ENCODE results near the gene PRKACA.

Gene PRKACA

DNA sequence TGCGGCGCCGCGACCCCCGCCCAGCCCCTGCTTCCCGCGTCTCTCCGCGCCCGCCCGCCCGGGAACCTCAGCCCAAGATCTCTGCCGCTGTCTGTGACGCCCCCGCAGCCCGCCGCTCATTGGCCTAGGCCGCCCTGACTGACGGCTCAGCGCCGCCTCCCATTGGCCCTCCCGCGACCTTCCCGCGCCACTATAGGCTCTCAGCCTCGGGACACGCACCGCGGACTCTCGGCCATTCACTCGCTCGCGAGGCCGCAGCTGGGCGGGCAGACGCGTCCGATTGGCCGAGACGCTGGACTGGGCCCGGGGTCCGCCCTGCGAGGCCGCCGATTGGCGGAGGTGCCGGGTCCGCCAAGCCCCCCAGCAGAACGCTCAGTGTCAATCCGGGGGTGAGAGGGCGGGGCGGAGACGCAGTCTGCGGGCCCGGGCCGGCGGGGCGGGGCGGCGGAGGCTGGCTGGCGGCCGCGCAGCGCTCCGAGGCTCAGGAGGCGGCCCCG lies at the start of gene PRKACA:
Gene PRKACA (minus strand): TSS at position 95 of the 497 bp plus-strand sequence. CDS start 215 bp downstream, outside the sequence.
- DNase-seq (ENCODE audit: insufficient read length, low spot score) = peak; percentile 99
- FAIRE-seq = peak; percentile 98

DNA sequence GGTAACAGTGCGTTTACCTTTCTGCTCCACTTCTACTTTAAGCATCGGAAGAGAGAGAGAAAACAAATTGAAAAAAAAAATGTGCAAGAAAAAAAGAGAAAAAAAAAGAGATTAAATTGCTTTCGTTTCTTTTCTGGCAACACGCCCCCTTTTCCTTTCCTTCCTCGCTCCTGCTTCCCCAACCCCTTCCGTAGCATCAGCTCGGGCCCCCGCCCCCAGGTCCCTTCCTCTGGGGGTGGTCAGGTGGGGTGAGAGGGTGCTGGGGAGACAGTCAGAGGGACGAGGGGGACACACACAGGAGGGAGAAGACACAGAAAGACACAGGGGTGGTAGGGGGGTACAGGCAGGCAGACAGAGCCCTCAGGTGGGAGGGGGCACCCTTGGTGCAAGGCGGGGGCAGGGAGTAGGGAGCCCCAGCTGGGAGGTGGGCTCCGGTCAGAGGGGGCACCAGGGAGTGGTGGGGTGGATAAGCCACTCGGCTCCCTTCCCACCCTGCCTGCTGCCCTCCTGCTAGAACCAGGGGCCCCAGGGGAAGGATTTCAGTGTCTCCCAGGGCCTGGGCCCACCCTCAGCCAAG lies 49.5 kb upstream of the PRKACA start:
- no peak for FAIRE-seq
- DNase-seq (ENCODE audit: insufficient read length, low spot score) = no peak

DNA sequence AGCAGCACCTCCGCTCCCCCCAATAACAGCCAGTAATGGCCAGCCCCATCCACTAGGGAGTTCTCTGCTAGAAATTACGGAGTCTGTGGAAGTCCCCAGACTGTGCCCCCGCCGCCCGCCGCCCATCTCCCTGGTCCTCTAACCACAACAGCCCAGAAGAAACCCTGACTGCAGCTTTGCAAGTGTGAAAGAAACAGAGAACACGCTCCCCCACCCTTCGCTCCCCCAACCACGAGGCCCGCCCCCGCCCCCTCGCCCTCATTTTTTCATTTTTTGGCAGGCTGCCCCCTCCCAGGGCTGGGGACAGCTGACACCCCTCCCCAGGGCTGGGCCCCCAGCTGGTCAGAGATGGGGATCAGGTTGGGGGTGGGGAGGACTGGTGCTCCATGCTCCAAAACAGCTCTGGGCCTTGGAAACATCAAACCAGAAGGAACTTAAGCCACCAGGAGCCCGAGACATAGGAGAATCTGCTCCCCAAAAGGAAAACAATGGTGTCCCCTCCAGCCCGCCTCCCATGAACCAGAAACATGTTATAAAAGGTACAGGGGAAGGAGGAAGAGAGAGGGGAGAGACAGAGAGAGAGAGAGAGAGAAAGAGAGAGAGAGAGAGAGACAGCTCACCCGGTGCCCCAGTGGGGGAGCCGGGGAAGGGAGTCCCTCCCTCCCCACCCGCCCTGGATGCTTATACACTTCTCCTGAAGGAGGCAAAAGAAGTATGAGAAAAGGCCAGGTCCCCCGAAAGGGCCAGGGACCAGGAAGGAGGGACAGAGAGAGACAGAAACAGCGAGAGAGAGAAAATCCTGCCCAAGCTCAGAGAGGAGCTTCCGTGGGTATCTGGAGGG lies 48.6 kb upstream of the PRKACA start:
- FAIRE-seq = no peak
- DNase-seq (ENCODE audit: insufficient read length, low spot score) = no peak

DNA sequence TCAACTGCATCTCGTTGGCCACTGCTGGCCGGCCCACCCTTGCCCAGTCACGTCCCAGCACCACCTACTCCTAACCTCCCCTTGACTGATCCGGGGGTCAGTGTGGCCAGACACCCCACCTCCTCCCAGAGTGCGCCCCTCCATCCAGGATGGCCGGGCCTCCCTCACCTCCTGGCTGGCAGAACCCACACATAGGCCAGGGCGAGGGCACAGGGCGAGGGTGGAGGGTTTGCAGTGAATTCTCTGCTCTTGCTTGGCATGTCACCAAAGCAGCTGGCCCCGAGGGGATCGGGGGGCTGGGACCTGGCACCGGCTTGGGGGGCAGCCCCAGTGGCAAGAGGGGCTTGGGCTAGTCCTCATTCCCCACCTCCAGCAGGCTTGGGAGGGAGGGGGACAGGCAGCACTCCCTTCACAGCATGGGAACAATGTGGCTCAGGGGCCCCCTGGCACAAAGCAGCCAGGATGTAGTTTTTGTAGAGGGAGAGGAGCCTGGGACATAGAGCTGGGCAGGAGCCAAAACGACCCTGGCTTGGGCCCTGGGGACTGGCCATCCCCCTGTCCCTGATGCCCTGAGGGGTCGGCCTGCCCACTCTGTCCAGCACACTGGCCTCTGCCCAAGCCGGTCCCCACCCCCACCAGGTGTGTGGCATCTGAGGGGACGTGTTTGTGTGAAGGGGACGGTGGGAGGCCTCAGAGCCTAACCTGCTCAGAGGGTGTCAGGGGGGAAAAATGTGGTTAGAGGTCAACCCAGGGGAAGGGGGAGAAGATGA lies 47.3 kb upstream of the PRKACA start:
- DNase-seq (ENCODE audit: insufficient read length, low spot score) (no peak), FAIRE-seq (no peak)

DNA sequence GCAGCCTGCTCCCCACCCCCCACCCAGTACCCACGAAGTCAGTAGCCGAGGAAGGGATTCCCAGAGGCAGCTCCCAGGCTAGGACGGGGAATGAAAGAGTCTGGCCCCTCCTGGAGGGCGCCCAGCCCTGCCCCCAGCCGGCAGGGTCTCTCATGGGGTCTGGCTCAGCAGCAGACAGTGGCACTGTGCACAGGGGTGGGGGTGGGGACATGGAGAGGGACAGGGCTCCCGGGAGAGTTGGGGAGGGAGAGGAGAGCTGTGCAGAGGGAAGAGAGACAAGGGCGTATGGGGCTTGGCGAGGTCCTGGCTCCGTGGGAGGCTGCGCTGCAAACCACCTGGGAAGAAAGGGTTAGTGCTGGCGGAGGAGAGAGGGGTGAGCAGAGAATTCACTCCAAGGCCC lies 46.5 kb upstream of the PRKACA start:
- no peak for DNase-seq (ENCODE audit: insufficient read length, low spot score)
- no peak for FAIRE-seq

DNA sequence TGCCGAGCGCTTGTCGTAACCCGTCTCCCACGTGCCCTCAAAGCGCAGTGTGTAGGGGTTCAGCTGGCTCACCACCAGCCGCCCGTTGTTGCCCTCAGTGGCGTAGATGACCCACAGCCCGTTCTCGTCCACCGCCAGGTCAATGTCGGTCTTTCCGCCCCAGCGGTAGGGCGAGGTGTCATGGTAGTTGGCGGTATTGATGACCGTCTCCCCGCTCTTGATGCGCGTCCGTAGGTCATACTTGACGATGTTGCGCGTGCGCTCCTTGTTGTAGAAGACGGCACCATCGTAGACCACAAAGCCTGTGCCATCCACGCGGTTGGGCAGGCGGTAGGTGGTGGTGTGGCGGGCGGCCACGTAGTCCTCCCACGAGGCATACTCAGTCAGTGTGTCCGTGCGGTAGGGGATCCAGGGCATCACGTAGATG lies 45.3 kb upstream of the PRKACA start:
- DNase-seq (ENCODE audit: insufficient read length, low spot score) (no peak), FAIRE-seq (no peak)

DNA sequence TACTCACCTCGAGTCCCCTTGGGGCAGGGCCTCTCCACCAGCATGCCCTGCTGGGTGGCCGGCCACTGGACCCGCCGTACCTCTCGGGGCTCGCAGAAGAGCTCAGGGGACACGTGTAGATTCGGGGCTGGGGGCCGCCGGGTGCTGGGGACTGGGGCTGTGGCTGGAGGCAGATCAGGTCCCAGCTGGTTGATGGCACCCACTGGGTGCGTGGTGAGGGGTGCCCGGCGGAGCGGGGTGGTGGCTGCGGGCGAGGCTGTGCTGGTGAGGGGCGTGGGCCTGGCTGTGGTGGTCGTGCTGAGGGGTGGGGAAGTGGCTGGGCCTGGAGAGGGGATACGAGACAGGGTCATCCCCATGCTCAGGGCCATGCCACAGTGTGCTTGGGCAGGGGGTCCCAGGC lies 43.7 kb upstream of the PRKACA start:
- FAIRE-seq = no peak
- DNase-seq (ENCODE audit: insufficient read length, low spot score) = no peak

DNA sequence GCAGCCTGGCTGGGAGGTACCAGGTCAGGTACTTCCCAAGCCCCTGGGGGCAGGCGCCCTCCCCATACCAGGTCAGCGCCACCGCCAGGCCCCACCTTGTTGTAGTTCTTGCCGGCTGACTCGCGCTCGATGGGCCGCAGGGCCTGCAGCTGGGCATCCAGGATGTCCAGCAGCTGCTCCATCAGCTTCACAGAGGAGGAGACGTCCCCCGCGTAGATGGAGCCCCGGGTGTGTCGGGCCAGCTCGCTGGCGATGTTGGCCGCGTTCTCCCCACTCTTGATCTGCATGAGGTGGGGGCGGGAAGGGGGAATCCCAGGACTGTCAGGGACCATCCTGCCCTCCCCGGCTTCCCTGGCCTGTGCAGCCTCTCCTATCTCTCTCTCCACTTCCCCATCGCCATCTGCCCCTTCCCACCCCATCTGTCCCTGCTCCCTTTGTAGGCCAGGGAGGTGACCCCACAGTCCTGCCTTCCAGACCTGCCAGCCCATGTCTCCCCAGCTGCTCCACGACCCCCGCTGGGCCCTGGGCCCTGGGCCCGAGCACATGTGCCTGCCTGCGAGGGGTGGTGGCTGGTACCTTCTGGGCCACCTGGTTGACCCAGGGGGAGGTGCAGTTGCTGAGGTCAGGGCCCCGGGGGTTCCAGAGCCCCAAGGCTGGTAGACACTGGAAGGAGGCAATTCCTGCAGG lies 42.6 kb upstream of the PRKACA start:
- DNase-seq (ENCODE audit: insufficient read length, low spot score) (no peak), FAIRE-seq (no peak)

DNA sequence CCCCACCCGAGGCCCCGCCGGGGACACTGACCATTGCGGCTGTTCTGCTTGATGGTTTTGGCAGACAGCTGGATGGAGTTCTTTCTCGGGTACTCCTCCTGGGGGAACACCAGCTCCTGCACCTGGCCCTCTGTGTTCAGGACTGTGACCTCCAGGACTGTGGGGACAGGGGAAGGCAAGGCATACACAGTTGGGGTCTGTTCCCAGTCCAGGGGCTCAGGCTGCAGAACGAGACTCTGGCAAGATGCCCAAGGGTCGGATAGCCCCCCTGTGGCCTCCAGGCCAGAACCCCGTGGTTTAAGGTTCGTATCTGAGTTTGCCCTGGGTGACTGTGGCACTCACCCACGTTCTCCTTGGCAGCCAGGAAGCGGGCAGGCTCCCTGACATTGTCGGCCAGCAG lies 41.5 kb upstream of the PRKACA start:
- no peak for FAIRE-seq
- no peak for DNase-seq (ENCODE audit: insufficient read length, low spot score)

DNA sequence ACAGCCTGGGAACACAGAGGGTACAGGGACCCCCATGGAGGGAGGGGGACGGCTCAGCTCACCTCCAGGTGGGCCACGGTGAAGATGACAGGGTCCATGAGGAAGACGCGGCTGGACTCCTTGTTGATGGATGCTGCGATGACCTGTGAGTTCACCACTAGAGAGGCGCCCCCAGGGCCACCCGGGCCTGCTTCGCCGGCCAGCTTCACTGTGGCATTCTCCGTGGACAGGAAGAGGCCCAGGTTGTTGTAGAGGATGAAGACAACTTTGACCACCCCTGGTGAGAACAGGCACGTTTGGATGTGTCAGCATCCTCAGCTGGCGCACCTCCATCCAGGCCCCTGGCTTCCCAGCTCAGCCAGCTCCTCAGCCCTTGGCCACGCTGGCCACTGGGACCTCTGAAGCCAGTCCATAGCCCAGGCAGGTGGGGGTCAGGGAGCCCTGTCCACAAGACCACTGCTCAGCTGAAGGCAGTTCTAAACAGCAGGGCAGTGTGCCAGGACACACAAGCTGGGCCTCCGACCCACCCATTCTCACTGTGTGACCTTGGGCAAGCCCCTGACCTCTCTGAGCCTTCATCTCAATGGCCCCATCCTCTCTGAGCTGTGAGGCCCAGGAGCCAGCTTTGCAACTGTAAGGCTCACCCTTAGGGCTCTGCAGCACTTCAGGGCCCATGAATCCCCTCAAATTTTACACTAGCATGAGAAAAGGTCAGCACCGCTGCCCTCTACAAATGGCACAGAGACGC lies 40.9 kb upstream of the PRKACA start:
- DNase-seq (ENCODE audit: insufficient read length, low spot score) = no peak
- FAIRE-seq = no peak

DNA sequence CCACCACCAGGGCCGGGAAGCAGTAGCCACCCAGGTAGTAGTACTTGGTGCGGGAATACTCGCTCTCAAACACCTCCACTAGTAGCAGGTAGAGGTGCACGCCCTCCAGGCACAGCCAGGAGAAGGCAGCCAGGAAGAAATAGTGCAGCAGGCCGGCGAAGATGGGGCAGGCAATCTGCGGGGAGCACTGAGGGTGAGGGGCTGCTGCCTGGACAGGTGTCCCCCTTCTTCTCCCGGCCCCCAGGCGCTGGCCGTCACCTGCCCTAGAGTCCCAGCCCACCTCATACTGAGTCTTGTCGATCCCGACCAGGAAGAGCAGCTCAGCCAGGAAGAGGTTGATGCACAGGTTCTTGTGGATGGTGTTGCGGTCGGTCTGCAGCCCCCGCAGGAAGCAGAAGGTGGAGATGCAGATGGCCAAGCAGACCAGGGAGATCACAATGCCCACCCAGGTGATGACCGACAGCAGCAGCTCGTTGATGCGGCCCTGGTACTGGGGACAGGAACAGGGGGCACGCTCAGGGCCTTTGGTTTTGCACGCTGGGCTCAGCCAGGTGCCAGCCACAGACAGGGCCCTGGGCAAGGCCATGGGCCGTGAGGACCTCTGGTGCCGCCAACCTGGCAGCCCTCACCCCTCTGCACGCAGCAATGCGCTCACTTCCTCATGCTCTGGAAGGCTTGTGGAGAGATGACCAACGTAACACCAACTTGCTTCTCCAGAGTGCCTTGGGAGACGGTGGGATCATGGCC lies 39.6 kb upstream of the PRKACA start:
- FAIRE-seq (no peak), DNase-seq (ENCODE audit: insufficient read length, low spot score) (no peak)

DNA sequence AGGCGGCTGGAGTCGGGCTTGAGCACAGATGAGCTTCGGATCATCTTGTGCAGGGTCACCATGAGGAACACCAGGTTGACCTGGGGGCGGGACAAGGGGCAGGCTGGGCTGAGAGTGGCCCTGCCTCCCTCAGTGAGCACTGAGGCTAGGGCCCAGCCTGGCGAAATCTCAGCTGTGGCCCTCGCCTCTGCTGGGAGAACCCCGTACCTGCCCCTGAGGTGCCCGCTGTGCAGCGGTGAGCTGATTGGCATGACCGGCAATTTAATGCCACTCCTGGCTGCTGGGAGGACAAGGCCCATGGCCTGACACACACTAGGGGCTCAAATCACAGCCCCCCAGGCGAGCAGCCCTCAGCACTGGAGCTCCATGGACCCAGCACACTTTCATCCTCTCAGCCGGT lies 38.6 kb upstream of the PRKACA start:
- FAIRE-seq = no peak

DNA sequence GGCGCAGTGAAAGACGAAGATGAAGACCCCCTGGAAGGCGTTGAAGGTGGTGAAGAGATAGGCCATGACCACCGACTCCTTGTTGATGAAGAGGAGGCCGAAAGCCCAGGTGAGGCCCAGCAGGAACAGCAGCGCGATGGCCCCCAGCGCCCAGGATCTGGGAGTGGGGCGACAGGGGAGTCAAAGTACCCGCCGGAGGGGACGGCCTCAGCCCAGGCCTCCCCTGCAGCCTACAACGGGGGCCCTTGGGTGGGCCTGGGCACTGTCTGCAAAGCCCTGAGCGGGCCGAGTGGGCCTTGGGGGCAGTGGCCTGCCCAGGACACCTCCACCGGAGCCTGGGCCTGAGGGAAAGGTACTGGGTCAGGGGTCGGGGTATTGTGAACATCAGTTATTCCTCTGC lies 37.8 kb upstream of the PRKACA start:
- no peak for DNase-seq (ENCODE audit: insufficient read length, low spot score)

More for the DNA sequence above, 38.6 kb upstream of the PRKACA start:
- no peak for DNase-seq (ENCODE audit: insufficient read length, low spot score)

DNA sequence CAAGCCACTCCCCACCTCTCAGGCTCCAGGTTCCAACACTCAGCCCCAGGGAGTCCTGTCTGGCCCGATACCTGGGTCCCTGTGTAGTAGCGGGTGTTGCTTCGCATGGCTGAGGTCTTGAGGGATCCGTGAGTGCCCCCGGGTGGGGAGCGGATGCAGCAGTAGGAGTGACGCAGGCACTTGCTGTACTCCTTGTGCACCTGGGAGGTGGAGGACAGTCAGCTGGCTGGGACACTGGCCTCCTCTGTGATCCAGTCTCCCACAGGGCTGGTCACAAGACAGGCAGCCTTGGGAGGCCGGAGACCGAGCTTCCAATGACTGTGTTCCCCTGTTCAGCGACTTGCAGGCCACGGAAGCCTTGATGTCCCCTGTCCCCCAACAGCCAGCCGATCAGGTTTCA lies 35.2 kb upstream of the PRKACA start:
- no peak for FAIRE-seq
- DNase-seq (ENCODE audit: insufficient read length, low spot score) = no peak

More for the DNA sequence above, 37.8 kb upstream of the PRKACA start:
- FAIRE-seq = no peak

DNA sequence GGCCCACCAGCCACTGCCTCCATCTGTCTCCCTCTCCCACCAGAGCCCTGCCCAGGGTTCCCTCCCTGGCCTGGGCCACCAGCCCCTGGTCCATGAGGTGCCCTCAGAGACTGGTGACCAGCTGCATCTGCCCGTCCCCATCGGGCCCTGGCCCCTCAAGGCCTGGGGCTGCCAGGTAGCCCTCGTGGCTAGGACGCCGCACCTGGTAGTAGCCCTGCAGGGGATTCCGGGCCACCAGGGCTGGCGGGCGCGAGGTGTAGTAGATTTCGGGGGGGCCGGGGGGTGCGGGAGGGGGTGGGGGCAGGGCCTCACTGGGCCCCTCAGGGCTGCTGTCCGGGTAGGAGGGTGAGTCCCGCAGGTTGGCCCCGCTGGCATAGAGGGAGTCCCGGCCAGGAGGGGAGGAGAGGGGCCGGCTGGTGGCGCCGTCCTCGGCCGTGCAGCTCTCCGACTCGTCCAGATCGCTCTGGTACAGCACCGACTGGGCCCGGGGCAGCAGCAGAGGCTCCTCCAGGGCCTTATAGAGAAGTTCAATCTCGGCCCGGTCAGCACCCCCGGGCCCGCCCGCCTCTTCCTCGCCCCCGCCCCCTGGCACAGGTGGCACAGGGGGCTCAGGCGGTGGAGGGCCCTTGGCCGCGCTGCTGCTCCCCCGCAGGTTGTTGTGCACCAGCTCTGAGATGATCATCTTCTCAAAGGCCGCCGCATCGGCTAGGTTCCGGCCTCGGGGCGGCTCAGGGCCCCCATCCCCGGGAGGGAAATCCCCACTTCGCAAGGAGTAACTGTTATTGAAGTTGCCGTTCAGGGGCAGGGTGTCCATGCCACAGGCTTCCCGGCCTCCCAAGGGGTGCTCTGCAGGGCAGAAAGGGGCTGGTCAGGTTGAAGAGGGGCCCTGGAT lies 33.5 kb upstream of the PRKACA start:
- FAIRE-seq = no peak

DNA sequence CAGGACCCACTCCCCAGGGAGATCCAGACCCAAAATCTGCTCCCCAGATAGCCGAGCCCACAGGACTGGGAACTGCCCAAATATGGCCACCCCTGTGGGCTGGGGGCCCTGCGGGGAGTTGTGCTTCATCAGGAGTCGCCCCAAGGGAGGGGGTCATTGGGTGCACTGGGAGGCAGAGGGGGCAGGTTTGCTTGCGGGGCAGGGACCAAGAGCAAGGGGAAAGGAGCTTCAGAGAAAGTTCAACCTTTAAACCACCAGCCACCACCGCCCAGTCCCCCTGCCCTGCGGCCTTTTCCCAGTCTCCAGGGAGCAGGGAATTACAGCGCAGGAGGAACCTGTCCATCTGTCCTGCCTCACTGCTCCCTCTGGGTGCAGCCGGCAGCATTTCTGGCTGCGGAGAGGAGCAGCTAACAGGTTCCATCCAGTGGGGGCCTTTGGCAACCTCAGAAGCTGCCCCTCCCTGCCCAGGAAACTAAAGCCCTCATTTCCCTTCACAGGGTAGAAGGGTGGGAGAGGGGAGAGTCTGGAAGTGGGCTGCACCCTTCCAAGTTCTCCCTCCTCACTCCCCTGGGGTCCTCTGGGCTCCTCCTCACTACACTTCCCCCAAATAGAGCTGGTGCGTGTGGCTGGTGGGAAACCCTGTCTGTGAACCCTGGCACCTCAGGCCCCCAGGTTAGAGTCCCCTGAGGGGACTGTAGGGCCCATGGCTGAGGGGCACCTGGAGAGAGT lies 32.6 kb upstream of the PRKACA start:
- DNase-seq (ENCODE audit: insufficient read length, low spot score) (no peak), FAIRE-seq (no peak)

More for the DNA sequence above, 33.5 kb upstream of the PRKACA start:
- no peak for DNase-seq (ENCODE audit: insufficient read length, low spot score)

DNA sequence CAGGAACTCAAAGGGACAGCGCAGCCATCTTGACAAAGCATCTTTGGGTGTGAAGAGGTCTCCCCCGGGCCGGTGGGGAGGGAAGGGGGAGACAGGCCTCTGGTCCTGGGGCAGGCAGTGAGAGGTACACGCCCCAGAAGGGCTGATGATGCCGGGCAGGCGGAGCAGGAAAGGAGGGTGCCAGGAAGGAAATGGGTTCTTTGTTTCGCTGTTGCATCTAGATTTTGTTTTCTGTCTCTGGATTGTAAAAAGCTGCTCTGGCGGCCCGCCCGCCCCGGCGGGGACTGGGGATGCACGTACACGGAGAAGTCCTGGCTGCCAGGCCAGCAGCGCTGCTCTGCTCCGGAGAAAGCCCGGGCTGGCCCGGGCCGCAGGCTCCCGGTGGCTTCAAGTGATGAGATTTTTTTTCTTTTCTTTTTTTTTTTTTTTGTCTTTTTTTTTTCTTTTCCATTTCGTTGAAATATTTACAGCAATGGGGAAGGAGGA lies 32.0 kb upstream of the PRKACA start:
- DNase-seq (ENCODE audit: insufficient read length, low spot score) (no peak), FAIRE-seq (no peak)

All from HTR-8/SVneo (cell line).